ENCODE results near the gene PTPRT. TPM values are rescaled to one million over a fixed set of nuclear protein-coding genes. Genes with fewer than 3 reads are reported as not detected.

Gene PTPRT
- total and polyA plus RNA-seq, 4 donors, result 0.03 to 0.19 (median 0.18) TPM; not detected in 1

DNA sequence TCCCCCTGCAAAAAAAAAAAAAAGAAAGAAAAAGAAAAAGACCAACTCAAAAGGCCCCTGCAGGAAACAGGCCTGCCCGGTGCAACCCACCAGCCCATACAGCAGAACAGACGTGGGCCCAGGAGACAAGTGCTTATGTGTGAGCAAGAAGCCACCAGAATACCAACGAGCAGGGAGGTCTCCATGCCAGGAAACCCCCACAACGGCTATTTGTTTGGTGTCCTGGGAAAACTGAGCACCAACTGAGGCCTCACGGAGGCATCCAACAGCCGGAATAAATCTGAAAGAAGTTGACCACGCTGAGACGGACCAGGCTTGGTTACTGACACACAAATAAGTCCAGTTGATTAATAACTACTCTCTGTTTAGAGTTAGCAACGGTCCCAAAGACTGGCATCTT lies 29.7 kb downstream of the PTPRT start:
- intact Hi-C loops (cut with DNase I), result no loop called here
- no peak overlapping the region for H3K4me3 ChIP-seq (ENCODE audit: low read length in 2 of 2)
- no peaks in the 10 kb centered on the region for H3K36me3 ChIP-seq (ENCODE audit: control insufficient read depth in 1 of 2, insufficient read depth in 2 of 2, low read length in 1 of 2)
- peaks cover 0 to 3% of the 10 kb centered on the region in 2 donors for H3K27me3 ChIP-seq (ENCODE audit: control insufficient read depth in 1 of 2, insufficient read depth in 2 of 2, low read length in 1 of 2)
- ATAC-seq (ENCODE audit: low FRiP score) (no peak), DNase-seq (no peak)
- H3K27ac ChIP-seq (ENCODE audit: low read depth in 1 of 2, low read length in 2 of 2), result no peak overlapping the region
- H3K4me1 ChIP-seq (ENCODE audit: control insufficient read depth in 1 of 2, insufficient read depth in 2 of 2, low read length in 2 of 2), result no peaks in the 10 kb centered on the region
- WGBS, 2 donors, result 87 to 91% methylated on average over 9 of the region's 9 CpGs
- no peaks in the 10 kb centered on the region for H3K9me3 ChIP-seq (ENCODE audit: control insufficient read depth, low read length)

DNA sequence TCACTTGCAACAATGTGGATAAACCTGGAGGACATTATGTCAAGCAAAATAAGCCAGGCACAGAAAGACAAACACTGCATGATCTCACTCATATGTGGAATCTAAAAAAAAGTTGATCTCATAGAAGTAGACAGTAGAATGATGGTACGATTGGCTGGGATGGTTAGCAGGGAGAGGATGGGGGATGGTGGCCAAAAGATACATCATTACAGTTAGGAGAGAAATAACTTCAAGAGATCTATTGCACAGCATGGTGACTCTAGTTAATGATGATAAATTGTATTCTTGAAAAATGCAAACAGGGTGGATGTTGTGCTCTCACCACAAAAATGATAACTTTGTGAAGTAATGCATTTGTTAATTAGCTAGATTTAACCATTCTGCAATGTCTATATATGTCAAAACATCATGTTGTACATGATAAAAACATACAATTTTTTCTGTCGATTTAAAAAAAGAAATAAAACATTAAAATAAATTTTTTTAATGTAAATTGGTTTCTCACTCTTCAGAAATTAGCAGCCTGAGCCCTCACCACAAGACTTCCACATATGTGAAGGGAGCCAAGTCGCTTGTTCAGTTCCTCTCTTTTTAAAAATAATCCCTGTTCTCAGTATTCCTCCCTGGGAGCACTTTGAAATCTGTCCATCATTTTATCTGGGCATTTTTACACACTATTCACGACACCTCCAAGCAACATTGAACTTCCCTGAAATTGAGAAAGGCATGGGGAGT lies 34.2 kb downstream of the PTPRT start:
- no peak for DNase-seq
- Histone ChIP-seq H3K36me3 (ENCODE audit: control insufficient read depth in 1 of 2, insufficient read depth in 2 of 2, low read length in 1 of 2) (no peaks in the 10 kb centered on the region), H3K4me1 (ENCODE audit: control insufficient read depth in 1 of 2, insufficient read depth in 2 of 2, low read length in 2 of 2) (no peaks in the 10 kb centered on the region), H3K4me3 (ENCODE audit: low read length in 2 of 2) (no peak overlapping the region), H3K27ac (ENCODE audit: low read depth in 1 of 2, low read length in 2 of 2) (no peak overlapping the region), H3K27me3 (ENCODE audit: control insufficient read depth in 1 of 2, insufficient read depth in 2 of 2, low read length in 1 of 2) (peaks cover 0 to 3% of the 10 kb centered on the region in 2 donors), H3K9me3 (ENCODE audit: control insufficient read depth, low read length) (no peaks in the 10 kb centered on the region)
- intact Hi-C loops (cut with DNase I), result no loop called here
- WGBS, 2 donors, result 81 to 83% methylated on average over 4 of the region's 4 CpGs
- ATAC-seq (ENCODE audit: low FRiP score), result no peak

- no peaks in the 10 kb centered on the region for H3K4me1 ChIP-seq (ENCODE audit: control insufficient read depth in 1 of 2, insufficient read depth in 2 of 2, low read length in 2 of 2)
- H3K9me3 ChIP-seq (ENCODE audit: control insufficient read depth, low read length), result no peaks in the 10 kb centered on the region
- ATAC-seq (ENCODE audit: low FRiP score), result no peak
- 30 to 34% methylated on average over 2 of the region's 2 CpGs for WGBS, 2 donors
- intact Hi-C loops (cut with DNase I), result no loop called here
- no peak for DNase-seq
- H3K36me3 ChIP-seq (ENCODE audit: control insufficient read depth in 1 of 2, insufficient read depth in 2 of 2, low read length in 1 of 2), result no peaks in the 10 kb centered on the region
- no peak overlapping the region for H3K4me3 ChIP-seq (ENCODE audit: low read length in 2 of 2)
- no peak overlapping the region for H3K27ac ChIP-seq (ENCODE audit: low read depth in 1 of 2, low read length in 2 of 2)
- H3K27me3 ChIP-seq (ENCODE audit: control insufficient read depth in 1 of 2, insufficient read depth in 2 of 2, low read length in 1 of 2), result peaks cover 0 to 3% of the 10 kb centered on the region in 2 donors
These were observed 37.8 kb downstream of the PTPRT start for GRCh38 chr20:43151901-43152300.

DNA sequence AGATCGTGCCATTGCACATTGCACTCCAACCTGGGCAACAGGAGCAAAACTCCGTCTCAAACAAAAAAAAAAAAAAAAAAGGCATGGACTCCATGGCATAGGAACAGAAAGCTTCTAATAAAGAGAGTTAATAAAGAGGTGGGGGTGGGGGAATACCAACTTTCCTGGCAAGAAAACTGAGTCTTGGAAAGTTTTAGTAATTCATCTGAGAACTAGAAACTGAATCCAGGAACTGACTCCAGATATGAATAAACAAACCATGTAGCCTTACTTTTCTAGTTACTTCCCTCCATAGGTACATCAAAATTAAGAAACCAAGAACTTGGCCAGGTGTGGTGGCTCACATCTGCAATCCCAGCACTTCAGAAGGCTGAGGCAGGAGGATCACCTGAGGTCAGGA lies 38.5 kb downstream of the PTPRT start:
- no peaks in the 10 kb centered on the region for H3K36me3 ChIP-seq (ENCODE audit: control insufficient read depth in 1 of 2, insufficient read depth in 2 of 2, low read length in 1 of 2)
- peaks cover 0 to under 1% of the 10 kb centered on the region in 2 donors for H3K27me3 ChIP-seq (ENCODE audit: control insufficient read depth in 1 of 2, insufficient read depth in 2 of 2, low read length in 1 of 2)
- H3K9me3 ChIP-seq (ENCODE audit: control insufficient read depth, low read length), result no peaks in the 10 kb centered on the region
- ATAC-seq (ENCODE audit: low FRiP score) (no peak), DNase-seq (no peak)
- intact Hi-C loops (cut with DNase I), result no loop called here
- H3K27ac ChIP-seq (ENCODE audit: low read depth in 1 of 2, low read length in 2 of 2), result no peak overlapping the region
- 51 to 59% methylated on average over 2 of the region's 2 CpGs for WGBS, 2 donors
- H3K4me3 ChIP-seq (ENCODE audit: low read length in 2 of 2), result no peak overlapping the region
- no peaks in the 10 kb centered on the region for H3K4me1 ChIP-seq (ENCODE audit: control insufficient read depth in 1 of 2, insufficient read depth in 2 of 2, low read length in 2 of 2)

DNA sequence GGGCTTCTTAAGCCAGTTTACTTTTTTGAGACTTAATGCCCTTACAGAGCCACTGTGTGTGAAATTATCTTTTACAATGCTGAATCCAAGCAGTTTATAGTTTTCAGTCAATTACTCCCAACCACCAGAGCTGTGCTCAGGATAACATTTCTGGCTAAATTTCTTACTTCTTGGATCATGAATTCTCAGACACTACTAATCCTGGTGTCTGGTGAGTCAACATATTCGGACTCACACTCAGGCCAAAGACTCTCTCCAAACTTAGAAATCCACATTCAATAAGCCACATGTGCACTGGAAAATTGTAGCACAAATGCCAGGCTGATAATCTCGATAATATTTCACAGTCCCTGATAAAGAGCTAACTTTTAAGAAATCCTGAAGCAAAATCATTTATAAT lies 49.0 kb downstream of the PTPRT start:
- 3 to 7% methylated on average over 2 of the region's 2 CpGs for WGBS, 2 donors
- no peaks in the 10 kb centered on the region for H3K27me3 ChIP-seq (ENCODE audit: control insufficient read depth in 1 of 2, insufficient read depth in 2 of 2, low read length in 1 of 2)
- H3K27ac ChIP-seq (ENCODE audit: low read depth in 1 of 2, low read length in 2 of 2), result no peak overlapping the region
- intact Hi-C loops (cut with DNase I), result no loop called here
- peak; percentile 39 for ATAC-seq (ENCODE audit: low FRiP score)
- no peaks in the 10 kb centered on the region for H3K36me3 ChIP-seq (ENCODE audit: control insufficient read depth in 1 of 2, insufficient read depth in 2 of 2, low read length in 1 of 2)
- H3K4me3 ChIP-seq (ENCODE audit: low read length in 2 of 2), result no peak overlapping the region
- H3K4me1 ChIP-seq (ENCODE audit: control insufficient read depth in 1 of 2, insufficient read depth in 2 of 2, low read length in 2 of 2), result no peaks in the 10 kb centered on the region
- no peaks in the 10 kb centered on the region for H3K9me3 ChIP-seq (ENCODE audit: control insufficient read depth, low read length)
- DNase-seq, result no peak

DNA sequence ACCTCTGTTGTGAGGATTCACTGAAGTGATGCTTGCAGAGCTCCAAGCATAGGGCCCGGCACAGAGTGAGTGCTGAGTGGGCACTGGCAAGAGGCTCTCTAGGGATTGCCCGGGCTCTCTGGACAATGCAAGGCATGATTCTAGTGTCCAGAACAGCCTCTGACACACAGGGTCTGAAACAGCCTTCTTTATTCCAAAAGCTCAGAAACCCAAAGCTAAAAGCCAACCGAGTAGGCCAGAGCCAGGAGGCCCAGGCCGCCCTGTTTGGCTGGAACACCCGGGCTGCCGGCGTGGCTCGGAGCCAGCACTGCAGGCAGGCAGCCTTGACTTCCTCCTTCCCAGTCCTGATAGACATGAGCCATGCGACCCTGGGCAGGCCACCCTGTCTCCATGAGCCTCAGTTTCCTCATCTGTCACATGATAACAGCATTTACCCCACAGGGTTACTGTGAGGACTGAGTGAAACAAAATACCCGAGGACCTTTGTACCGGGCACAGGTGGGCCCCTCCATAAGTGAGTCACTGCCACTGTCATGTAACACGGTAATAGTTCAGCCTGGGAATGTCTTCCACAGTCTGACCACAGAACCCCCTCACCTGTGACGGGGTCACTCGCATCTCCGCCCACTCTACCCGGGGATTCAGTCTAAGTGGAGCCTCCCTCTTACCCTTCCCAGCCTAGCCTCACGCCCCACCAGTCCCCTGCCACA lies 51.5 kb downstream of the PTPRT start:
- Histone ChIP-seq H3K36me3 (ENCODE audit: control insufficient read depth in 1 of 2, insufficient read depth in 2 of 2, low read length in 1 of 2) (no peaks in the 10 kb centered on the region), H3K4me3 (ENCODE audit: low read length in 2 of 2) (no peak overlapping the region), H3K4me1 (ENCODE audit: control insufficient read depth in 1 of 2, insufficient read depth in 2 of 2, low read length in 2 of 2) (no peaks in the 10 kb centered on the region), H3K27ac (ENCODE audit: low read depth in 1 of 2, low read length in 2 of 2) (no peak overlapping the region), H3K9me3 (ENCODE audit: control insufficient read depth, low read length) (no peaks in the 10 kb centered on the region), H3K27me3 (ENCODE audit: control insufficient read depth in 1 of 2, insufficient read depth in 2 of 2, low read length in 1 of 2) (no peaks in the 10 kb centered on the region)
- ATAC-seq (ENCODE audit: low FRiP score) (no peak), DNase-seq (no peak)
- intact Hi-C loops (cut with DNase I), result no loop called here
- WGBS, 2 donors, result 43 to 47% methylated on average over 17 of the region's 17 CpGs

DNA sequence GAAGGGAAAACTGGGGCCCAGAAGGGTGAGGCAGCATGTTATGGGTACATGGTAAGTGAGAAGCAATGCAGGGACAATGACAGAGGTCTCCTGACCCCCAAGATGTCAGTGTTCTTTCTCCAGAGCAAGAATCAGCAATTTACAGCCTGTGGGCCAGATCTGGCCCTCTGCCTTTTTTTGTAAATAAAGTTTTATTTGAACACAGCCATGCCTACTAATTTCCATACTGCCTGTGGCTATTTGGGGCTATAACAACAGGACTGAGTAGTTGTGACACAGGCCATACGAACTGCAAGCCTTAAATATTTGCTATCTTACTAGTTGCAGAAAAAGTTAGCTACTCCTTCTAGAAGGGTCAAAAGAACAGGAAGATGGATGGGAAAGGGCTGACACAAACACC lies 52.5 kb downstream of the PTPRT start:
- intact Hi-C loops (cut with DNase I), result no loop called here

DNA sequence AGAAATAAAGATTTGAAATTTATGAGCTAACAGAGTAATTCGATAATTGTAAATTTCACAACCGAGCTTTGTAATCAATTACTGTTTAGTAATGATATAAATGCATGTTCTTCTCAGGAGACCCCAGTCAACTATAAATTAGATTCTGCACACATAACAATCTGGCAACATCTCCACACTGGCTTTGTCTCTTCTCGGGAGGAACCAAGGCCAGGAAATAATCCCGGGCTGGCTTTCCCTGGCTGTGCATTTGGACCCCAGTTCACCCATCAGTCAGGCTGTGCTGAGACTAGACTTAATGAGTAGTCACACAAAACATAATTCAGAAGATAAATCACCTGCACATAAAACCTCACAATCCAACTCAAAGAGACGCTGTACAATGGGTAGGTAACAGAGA lies 65.5 kb downstream of the PTPRT start:
- ATAC-seq (ENCODE audit: low FRiP score) (no peak), DNase-seq (no peak)
- peaks cover 0 to 2% of the 10 kb centered on the region in 2 donors for H3K27me3 ChIP-seq (ENCODE audit: control insufficient read depth in 1 of 2, insufficient read depth in 2 of 2, low read length in 1 of 2)
- 91 to 92% methylated on average over 5 of the region's 5 CpGs for WGBS, 2 donors
- no peaks in the 10 kb centered on the region for H3K9me3 ChIP-seq (ENCODE audit: control insufficient read depth, low read length)
- no peaks in the 10 kb centered on the region for H3K36me3 ChIP-seq (ENCODE audit: control insufficient read depth in 1 of 2, insufficient read depth in 2 of 2, low read length in 1 of 2)
- no peak overlapping the region for H3K4me3 ChIP-seq (ENCODE audit: low read length in 2 of 2)
- no peak overlapping the region for H3K27ac ChIP-seq (ENCODE audit: low read depth in 1 of 2, low read length in 2 of 2)
- H3K4me1 ChIP-seq (ENCODE audit: control insufficient read depth in 1 of 2, insufficient read depth in 2 of 2, low read length in 2 of 2), result no peaks in the 10 kb centered on the region
- intact Hi-C loops (cut with DNase I), result no loop called here

More for the DNA sequence above, 52.5 kb downstream of the PTPRT start:
- Histone ChIP-seq H3K9me3 (ENCODE audit: control insufficient read depth, low read length) (no peaks in the 10 kb centered on the region), H3K36me3 (ENCODE audit: control insufficient read depth in 1 of 2, insufficient read depth in 2 of 2, low read length in 1 of 2) (no peaks in the 10 kb centered on the region), H3K4me1 (ENCODE audit: control insufficient read depth in 1 of 2, insufficient read depth in 2 of 2, low read length in 2 of 2) (no peaks in the 10 kb centered on the region), H3K27ac (ENCODE audit: low read depth in 1 of 2, low read length in 2 of 2) (no peak overlapping the region), H3K4me3 (ENCODE audit: low read length in 2 of 2) (no peak overlapping the region), H3K27me3 (ENCODE audit: control insufficient read depth in 1 of 2, insufficient read depth in 2 of 2, low read length in 1 of 2) (no peaks in the 10 kb centered on the region)
- 91 to 97% methylated on average over 1 of the region's 1 CpG for WGBS, 2 donors
- no peak for DNase-seq
- ATAC-seq (ENCODE audit: low FRiP score), result no peak

GRCh38 chr20:43123180-43123579 lies 66.5 kb downstream of the PTPRT start:
- WGBS, 2 donors, result 89 to 94% methylated on average over 2 of the region's 2 CpGs
- intact Hi-C loops (cut with DNase I), result no loop called here
- Histone ChIP-seq H3K27ac (ENCODE audit: low read depth in 1 of 2, low read length in 2 of 2) (no peak overlapping the region), H3K4me3 (ENCODE audit: low read length in 2 of 2) (no peak overlapping the region), H3K9me3 (ENCODE audit: control insufficient read depth, low read length) (no peaks in the 10 kb centered on the region), H3K4me1 (ENCODE audit: control insufficient read depth in 1 of 2, insufficient read depth in 2 of 2, low read length in 2 of 2) (no peaks in the 10 kb centered on the region), H3K36me3 (ENCODE audit: control insufficient read depth in 1 of 2, insufficient read depth in 2 of 2, low read length in 1 of 2) (no peaks in the 10 kb centered on the region), H3K27me3 (ENCODE audit: control insufficient read depth in 1 of 2, insufficient read depth in 2 of 2, low read length in 1 of 2) (peaks cover 0 to 2% of the 10 kb centered on the region in 2 donors)
- DNase-seq (no peak), ATAC-seq (ENCODE audit: low FRiP score) (no peak)

Data from aorta (tissue), 5 donors.